B cell (primary cell): ENCODE measurements around the gene HPS3.

Experiments used
- EZH2 ChIP-seq: IDR thresholded peaks from 2 replicates; pipeline ENCODE4 v1.6.1; 2012; ENCODE audit warnings: borderline replicate concordance, low read depth, mild to moderate bottlenecking, moderate library complexity, low read length; ENCODE audit not compliant: insufficient read depth, poor library complexity, severe bottlenecking
- TF ChIP-seq, protein P1 (sequence below): fragments of 200-600 bp; IDR thresholded peaks from one replicate; pipeline ENCODE4 v1.8.0; 2022; ENCODE audit warnings: antibody characterized with exemption, mild to moderate bottlenecking

DNA sequence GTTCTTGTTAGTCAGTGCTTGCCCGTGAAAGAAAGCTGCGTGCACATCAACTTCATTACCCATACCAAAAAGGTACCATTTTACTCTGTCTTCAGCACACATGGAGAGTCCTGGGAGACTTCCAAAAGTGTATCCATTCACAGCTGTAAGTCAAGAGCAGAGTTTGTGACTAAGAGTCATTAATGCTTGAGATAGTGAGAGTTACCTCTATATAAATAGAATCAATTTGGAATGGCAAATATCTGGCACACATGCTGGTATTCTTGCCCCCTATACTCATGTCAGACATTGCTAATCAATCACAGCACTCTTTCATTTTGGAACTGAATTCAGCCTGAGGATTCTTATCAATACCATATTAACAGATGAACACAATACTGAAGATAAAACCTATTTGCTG is 78.0 kb downstream of the HPS3 start:
- TF ChIP-seq, protein P1, sequence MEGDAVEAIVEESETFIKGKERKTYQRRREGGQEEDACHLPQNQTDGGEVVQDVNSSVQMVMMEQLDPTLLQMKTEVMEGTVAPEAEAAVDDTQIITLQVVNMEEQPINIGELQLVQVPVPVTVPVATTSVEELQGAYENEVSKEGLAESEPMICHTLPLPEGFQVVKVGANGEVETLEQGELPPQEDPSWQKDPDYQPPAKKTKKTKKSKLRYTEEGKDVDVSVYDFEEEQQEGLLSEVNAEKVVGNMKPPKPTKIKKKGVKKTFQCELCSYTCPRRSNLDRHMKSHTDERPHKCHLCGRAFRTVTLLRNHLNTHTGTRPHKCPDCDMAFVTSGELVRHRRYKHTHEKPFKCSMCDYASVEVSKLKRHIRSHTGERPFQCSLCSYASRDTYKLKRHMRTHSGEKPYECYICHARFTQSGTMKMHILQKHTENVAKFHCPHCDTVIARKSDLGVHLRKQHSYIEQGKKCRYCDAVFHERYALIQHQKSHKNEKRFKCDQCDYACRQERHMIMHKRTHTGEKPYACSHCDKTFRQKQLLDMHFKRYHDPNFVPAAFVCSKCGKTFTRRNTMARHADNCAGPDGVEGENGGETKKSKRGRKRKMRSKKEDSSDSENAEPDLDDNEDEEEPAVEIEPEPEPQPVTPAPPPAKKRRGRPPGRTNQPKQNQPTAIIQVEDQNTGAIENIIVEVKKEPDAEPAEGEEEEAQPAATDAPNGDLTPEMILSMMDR: no peak
- no peak for TF ChIP-seq EZH2
